ELF-1 (cell line): ENCODE data around the gene SLC25A25.
"Not testable (repeated sequence)": the region's sequence is repeated elsewhere in the genome, so short reads cannot be mapped to it uniquely, and the experiment has no call there.

Source experiments
- DNase-seq: peaks from one replicate; pipeline ENCODE4 v3.0.0-alpha.2; 2016; ENCODE audit warnings: low read depth, low spot score

SLC25A25 gene

DNA sequence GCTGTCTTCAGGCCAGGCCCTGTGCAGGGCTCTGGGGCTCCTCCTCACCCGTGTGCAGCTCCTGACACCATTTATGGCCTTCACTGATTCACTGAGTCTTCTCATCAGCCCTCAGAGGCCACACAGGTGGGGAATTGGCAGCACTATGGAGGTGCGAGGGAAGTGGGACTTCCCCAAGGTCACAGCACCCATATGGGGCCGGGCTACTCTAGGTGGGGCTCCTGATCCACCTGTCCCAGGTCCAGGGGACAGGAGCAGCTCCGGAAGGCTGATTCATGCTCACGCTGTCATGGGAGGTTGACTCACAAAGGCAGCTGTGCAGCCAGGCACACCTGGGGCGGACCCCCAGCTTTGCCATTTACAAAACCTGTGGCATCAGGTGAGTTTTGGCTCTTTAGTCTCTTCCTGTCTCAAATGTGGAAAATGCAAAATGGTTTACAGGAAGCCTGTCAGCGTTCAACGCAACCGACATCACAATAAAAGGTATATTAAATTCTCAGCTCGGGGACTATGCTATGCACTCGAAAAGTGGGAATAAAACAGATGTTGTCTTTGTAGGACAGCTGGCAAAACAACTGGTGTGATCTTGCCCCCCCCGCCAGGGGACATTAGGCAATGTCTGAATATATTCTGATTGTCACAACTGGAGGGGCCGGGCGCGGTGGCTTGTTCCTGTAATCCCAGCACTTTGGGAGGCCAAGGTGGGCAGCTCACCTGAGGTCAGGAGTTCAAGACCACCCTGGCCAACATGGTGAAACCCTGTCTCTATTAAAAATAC is 15.9 kb upstream of the SLC25A25 start:
- DNase-seq, result no peak

DNA sequence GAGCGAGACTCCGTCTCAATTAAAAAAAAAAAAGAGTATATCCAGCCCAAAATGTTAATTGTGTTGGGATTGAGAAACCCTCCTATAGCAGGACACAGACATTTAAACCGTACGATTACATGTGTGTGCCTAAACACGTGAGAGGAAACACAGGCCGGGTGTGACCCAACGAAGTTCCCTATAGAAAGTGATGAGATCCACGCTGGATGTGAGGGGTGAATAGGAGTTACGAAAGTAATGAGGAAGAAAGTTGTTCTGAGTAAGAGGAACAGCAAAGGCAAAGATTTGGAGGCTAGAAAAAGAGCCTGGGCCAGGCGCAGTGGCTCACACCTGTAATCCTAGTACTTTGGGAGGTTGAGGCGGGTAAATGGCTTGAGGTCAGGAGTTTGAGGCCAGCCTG is 14.5 kb upstream of the SLC25A25 start:
- no peak for DNase-seq

DNA sequence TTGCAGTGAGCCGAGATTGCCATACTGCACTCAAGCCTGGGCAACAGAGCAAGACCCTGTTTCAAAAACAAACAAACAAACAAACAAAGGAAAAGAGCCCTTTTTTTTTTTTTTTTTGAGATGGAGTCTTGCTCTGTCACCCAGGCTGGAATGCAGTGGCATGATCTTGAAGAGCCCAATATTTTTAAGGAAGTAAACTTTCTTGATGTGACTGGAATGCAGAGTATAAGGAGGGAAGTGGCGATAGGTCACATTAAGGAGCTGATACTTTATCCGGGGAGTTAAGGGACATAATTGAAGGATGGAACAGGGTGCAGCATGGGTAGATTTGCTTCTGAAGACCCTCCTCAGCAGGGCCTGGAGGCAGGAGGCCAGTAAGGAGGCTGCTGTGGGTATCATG is 13.9 kb upstream of the SLC25A25 start:
- no peak for DNase-seq

DNA sequence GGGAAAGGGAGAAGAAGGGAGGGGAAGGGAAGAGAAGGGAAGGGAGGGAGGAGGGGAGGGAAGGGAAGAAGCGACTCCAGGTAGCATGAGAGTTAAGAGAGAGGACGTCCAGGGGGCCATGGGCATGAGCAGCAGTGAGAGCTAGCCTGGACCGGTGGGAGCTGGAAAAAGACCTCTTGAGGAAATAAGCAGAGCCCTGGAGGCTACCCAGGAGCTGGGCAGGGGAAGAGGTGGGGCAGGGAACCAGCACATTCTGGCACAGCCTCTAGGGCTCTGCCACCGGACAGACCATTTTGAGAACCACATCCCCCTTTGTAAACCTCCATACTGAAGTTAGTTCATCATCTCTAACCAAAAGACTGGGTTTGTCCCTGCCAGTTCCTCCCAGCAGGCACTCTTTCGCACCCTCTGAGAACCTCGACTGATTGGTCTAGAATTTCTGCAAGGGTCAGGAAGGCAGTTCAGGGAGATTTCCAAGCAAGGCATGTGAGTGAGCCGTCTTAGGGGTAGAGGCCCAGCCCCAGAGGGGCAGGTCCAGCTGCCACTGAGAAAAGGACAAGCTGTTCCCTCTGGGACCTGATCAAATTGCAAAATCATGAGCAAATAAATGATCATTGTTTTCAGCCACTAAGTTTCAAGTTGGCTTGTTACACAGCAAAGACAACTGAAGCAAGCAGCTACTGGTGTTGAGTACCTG is 12.5 kb upstream of the SLC25A25 start:
- DNase-seq, result no peak

DNA sequence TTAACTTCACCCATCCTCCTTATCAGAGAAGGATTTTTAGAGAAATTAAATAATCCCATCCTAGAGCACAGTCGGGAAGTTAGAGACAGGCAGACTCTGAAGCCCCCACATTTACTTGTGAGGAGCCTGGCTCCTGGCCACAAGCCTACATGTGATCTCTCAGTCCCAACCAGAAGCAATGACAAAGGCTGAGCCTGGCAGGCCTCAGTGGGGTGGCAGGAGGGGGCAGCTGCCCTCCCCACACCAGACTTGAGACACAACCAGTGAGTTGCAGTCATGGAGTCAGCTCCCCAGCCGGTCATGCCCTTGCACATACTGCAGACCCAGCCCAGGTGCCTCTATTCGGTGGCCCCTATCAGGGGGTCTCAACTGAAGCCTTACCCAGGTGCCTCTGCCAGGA is 11.9 kb upstream of the SLC25A25 start:
- no peak for DNase-seq

DNA sequence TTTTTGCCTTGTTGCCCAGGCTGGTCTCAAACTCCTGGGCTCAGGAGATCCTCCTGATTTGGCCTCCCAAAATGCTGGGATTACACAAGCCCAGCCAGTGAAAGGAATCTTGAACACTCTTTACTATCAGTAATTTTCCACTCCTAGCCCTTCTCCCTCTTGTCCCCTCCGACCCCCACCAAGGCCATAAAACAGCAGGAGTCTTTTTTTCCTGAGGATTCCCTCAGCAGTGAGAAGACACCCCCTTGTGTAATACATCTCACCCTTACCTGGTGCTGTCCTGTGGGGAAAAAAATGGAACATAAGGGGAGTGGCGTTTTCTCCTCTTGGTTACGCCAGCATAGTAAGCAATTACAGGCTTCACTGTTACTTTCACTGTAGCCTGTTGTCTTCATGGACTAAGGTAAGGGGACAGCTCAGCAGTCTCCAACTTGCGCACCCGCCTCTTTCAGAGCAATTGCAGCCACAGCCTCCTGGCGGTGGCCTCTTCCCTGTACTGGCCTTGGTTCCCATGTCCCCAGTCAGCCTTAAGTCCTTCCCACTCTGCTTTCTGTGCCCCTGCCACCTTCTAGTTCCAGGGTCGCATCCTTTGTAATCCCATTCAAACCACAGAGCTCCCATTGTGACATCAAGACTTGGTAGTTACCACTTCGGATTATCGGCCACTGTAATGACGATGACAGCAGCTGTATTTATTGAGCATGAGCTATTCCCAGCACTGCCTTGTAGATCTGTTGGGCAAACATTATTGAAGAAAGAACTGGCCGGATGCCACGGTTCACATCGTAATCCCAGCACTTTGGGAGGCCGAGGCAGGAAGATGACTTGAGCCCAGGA is 10.9 kb upstream of the SLC25A25 start:
- peak; percentile 64 for DNase-seq

DNA sequence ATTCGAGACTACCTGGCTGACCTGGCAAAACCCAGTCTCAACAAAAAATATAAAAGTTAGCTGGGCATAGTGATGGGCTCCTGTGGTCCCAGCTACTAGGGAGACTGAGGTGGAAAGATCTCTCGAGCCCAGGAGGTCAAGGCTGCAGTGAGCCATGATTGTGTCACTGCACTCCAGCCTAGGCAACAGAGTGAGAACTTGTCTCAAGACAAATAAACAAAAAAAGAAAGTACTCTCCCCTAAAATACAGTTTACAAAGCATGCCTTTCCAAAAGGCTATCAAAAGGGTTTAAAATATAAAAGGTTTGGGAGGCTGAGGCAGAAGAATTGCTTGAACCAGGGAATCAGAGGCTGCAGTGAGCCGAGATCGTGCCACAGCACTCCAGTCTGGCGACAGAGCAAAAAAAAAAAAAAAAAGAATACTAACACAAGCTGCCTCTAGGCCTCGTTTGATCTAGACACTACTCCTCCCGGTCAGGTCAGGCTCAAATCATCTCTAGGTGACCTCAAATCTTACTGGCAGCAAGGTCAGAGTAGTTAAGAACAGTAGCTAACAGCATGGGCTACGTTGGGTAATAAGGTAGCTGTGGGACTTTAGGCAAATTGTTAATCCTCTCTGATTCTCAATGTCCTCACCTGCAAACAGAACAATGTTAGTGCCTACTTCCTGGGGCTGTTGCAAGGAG is 10.2 kb upstream of the SLC25A25 start:
- no peak for DNase-seq

DNA sequence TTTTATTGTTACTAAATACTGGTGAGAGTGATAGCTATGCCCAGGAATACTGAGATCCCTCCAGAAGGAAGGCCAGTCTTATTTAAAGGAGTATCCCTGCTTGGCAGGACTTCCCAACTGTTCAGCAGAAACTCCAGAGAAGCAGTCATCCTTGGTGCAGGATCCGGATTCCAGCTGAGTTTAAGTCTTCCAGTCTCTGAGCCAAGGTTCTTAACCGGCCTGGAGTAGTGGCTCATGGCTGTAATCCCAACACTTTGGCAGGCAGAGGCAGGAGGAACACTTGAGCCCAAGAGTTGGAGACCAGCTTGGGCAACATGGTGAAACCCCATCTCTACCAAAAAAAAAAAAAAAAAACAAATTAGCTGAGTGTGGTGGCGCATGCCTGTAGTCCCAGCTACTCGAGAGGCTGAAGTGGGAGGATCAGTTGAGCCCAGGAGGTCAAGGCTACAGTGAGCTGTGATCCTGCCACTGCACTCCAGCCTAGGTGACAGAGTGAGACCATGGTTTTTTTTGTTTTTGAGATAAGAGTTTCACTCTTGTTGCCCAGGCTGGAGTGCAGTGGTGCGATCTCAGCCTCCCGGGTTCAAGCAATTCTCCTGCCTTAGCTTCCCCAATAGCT is 8.6 kb upstream of the SLC25A25 start:
- DNase-seq, result no peak

DNA sequence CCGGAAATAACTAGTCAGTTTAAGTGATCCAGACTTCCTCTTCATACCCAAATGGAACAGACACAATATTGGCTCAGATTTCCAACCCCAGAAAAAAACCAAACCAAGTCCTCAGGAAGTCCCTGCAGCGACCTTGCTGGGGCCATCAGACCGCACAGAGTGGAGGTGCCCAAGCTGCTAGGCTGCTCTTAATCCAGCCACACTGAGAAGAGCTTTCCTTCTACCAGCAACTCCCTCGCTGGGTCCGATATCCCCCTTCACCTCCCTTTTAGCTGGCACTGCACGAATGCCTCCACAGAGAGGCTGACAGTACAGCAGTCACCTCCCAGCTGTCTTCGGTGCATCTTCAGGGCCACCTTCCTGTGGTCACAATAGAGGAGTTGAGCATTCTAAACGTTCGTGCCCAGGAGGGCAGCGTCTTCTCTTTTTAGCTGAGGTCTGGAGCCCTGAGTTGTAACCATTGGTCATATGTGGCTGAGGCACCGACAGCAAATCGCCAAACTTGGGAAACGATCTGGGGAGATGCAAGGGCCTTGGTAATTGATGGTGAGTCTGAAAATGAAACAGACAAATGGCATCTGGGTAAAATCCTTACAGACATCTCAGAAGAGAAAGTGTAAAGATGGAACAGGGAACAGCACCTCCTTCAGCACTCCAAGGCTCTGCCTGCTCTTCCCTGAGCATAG is 6.6 kb upstream of the SLC25A25 start:
- no peak for DNase-seq

DNA sequence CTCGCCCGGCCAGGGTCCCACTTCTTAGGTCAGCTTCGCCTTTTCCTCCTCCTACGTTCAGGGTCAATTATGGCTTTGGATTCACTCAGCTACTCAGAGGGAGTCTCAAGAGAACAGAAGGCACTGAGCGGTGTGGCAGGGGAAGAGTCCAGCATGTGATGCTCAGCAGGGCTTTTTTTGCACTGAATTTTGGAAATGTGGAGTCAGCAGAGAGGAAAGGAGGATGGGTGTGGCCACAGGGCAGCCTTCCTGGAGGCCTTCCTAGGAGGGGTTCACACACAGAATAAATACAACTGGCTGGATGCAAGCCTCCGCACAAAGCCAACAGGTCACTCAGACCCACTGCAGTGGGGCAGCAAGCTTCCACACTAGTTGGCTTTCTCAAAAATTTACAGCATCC is 5.8 kb upstream of the SLC25A25 start:
- no peak for DNase-seq

DNA sequence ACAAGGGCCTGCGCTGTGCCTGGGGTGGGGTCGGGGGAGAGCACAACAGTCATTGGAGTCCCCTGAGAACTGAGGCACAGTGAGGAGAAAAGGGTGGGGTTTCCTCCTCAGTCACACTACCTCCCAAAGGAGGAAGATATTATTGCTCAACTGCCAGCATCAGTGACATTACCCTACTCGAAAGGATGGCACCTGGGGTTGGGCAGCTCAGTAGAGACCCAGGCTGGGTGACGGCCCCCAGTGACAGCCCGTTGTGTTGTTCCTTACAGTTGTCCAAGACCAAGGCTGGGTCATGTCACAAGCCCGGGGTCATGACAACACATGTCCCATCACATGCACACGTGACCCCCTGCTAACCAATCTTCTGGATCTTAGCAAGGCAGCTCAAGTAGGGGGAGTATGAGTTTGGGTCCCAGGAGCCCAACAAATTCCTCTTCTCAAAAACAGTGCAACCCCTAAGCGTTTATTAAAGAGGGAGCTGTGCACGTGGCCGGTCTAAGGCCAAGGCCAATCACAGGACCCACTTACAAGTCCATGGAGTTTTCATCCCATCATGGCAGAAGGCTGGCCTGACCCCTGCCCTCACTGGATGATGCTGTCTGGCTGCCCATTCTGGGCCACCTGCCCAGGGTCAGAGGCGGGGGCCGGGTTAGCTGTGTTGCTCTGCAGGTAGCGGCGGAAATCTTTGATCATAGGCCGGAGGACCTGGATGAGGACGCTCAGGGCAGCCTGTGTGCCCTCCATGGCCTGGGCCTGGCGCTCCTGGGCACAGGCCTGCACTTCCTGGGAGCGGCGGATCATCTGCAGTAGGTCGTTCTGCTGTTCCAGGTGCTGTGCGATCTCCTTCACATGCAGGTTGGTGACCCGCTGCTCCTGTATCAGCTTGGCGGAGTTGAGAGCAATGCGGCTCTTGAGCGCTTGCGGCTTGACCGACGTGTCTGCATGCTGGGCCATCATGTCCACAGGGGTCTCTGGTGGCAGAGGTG is 4.9 kb upstream of the SLC25A25 start:
- no peak for DNase-seq

DNA sequence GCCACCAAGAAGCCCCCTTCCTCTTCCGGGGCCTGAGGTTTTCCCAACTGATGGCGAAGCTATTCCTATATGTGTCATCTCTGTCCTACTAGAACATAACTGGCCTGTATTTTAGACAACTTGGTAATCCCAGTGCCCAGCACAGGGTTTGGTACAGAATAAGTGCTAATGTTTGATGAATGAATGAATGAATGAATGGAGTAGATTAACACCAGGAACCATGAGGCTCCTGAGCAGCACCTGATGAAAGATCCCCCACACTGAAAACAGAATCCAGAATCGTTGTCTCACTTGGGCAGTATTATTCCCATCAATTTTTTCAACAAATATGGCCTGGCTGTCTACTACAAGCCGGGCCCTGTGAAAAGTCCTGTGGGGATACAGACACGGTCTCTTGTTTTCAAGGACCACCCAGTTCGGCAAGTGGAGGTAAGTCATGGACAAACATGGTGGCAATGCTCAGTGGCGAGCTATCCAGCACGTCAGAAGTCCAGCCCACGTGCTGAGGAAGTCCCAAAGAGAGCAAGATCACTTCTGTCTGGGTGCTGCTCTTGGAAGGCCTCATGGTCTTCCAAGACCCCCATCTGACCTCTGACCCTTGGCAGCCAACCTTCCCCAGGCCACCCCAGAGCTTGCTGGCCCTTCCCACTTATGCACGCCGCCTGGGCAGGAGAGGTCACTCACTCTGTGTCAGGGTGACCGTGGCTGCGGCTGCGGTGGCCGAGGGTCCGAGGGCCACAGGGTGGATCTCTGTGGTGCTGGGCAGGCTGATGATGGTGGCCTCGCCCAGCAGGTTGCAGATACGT is 1.9 kb upstream of the SLC25A25 start:
- no peak for DNase-seq

DNA sequence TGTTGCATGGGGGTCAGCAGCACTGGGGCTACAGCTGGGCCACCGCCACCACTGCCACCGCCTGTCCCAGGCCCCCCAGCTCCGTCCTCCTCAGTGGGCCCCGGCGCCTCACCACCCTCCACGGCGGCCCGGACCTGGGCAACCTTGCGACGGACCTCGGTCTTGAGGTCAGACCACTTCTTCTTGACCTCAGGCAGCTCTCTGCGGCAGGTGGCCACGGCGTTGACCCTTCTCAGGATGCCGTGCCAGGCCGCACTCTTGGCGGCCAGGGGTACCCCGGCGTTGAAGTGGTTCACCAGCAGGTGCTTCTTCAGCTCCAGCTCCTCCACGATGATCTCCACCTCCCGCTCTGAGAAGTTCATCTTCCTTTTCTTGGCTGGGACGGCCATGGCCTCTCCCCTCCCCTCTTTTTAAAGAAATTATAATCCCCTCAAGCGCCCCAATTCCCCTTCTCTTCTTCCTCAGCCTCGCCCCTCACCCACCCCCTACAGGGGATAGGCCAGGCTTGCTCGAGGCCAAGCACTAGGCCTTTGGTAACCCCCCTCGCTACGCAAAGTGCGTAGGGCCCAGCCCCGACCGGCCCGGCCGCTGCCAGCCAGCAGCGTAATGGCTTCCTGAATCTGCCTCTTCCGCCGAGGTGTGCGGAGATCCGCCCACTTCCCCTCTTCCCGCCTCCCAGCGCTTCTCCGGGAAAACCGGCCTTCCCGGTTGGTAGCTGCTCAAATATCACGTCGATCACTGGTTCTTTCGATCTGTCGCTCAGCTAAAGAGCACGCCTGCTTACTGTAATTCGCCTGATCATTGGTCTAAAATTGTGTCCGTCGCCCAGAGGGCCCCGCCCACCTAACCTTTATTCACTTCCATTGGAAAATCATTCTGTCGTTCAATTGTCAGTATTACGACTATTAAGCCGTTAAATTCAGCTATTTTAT is 1.1 kb upstream of the SLC25A25 start, which contains the start of gene NAIF1:
TSS of gene NAIF1 (minus strand) at position 608 of the 932 bp plus-strand sequence. CDS start at position 389, 219 bp downstream.
- DNase-seq, result peak; percentile 99

DNA sequence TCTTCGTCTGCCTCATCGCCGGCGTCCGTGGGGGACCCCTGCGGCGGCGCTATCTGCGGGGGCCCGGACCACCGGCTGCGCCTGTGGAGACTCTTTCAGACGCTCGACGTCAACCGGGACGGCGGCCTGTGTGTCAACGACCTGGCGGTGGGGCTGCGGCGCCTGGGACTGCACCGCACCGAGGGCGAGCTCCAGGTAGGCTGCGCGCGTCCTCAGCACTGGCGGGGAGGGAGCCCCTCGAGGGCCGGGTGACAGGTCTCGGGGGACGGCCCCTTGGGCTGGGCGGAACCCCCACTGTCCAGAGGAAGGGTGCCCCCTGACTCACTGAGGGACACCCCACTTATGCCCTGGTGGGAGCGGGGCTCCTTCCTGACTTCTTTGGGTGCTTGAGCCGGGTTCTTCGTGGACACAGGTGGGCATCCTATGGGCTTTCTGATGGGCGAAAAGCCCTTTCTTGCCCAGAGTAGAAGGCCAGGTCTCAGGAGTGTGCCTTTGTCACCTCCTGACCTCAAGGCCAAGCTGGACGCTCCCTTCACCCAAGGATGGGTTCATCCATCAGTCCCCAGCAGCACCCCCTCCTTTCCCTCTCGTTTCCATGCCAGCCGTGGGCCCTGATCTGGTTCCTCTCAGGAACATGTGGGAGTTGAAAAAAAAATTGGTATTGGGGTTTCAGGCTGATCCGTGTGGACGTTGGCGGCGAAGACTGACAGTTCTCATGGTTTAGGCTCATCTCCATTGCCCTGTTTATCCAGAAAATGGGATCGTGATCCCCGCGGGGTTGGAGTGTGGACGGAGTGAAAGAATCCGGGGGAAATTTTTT is 564 bp downstream of the SLC25A25 start:
- no peak for DNase-seq

DNA sequence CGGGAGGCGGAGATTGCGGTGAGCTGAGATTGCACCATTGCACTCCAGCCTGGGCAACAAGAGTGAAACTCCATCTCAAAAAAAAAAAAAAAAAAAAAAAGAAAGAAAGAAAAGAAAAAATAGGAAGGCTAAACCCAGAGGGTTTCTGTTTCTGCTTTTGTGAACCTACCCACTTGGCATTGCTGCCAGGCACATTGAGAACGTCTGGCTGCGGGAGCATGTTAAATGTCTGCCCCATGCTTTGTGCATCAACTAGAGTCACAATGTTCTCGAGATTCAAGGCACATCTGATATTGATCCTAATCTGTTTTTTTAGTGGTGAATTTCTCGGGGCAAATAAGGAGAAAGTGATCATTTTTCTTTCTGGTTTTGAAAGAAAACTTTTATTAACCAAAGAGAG is 2.8 kb downstream of the SLC25A25 start:
- no peak for DNase-seq

DNA sequence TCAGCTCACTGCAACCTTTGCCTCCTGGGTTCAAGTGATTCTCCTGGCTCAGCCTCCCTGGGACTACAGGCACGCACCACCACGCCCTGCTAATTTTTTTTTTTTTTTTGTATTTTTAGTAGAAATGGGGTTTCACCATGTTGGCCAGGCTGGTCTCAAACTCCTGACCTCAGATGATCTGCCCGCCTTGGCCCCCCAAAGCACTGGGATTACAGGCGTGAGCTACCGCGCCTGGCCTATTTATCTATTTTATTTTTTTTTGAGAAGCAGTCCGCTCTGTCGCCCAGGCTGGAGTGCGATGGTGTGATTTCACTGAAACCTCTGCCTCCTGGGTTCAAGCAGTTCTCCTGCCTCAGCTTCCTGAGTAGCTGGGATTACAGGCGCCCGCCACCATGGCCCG is 3.4 kb downstream of the SLC25A25 start:
- not testable (repeated sequence) for DNase-seq
